DOHH2 (cell line): Measurements from ENCODE around the gene GMDS.

Experiments
- CTCF ChIP-seq: fragments of 200-600 bp; sonication (generic); IDR thresholded peaks from one replicate; pipeline ENCODE4 v1.5.1; 2014; ENCODE audit warnings: antibody characterized with exemption, mild to moderate bottlenecking, low read depth, low read length; ENCODE audit not compliant: poor library complexity, severe bottlenecking
- EZH2phosphoT487 ChIP-seq: fragments of 200-600 bp; sonication (generic); IDR thresholded peaks from 2 replicates; pipeline ENCODE4 v1.6.1; 2017; ENCODE audit warnings: borderline replicate concordance, mild to moderate bottlenecking, antibody characterized with exemption, low read length, moderate library complexity, mixed read lengths

DNA sequence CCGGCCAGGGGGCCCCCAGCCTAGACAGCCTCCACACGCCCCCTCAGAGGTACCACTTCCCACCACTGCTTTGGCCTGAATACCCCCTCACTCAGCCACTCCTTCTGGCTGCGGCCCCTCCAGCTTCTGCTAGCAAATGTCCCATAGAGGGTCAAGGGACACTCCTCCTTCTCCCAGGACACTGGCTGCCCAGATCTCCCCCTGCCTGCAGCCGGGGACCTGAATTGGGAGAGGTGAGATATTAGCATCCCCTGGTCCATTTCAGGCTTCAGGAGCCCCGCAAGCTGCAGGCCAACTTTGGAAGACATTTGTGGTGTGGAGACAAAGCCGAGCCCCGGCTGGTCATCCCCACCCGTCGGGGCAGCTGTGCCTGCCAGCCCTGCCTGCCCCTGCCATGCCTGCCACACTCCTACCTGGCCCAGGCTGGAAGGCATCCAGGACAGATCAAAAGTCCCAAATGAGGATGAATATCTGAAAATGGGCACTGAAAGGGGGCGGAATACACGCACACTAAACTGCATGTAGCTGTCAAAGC is 668.2 kb downstream of the GMDS start:
- TF ChIP-seq CTCF: no peak
- no peak for TF ChIP-seq EZH2phosphoT487
